Measurements from ENCODE around the gene VAC14. TPM values are rescaled to one million over a fixed set of nuclear protein-coding genes. Genes with fewer than 3 reads are reported as not detected.
A peak's percentile ranks its signal among the peaks of the same experiment; 100 is the strongest.
"Not testable (repeated sequence)": the region's sequence is repeated elsewhere in the genome, so short reads cannot be mapped to it uniquely, and the experiment has no call there.

VAC14 gene
- 10 to 100 TPM; 39.5 to 65.5 (median 45.4) TPM for total RNA-seq

GRCh38 chr16:70800781-70801480 lies at the start of gene VAC14:
Gene VAC14 (minus strand): TSS chr16:70801158. CDS start chr16:70800900, 258 bp downstream.
- Histone ChIP-seq H3K9me3 (peaks cover 3% of the 10 kb centered on the region), H3K27ac (peak within 1 kb of the TSS; percentile 78), H3K4me3 (peak within 1 kb of the TSS; percentile 95), H3K4me1 (peaks cover 23% of the 10 kb centered on the region), H3K36me3 (peaks cover 8% of the 10 kb centered on the region), H3K27me3 (peaks cover 4% of the 10 kb centered on the region)
- WGBS: 2% methylated on average over 19 of the region's 64 CpGs
- DNase-seq (ENCODE audit: low spot score in 2 of 2): peak; percentile 96 to 97
- TF ChIP-seq EP300 (IDR thresholded peaks at IDR 0.05) (no peak), CTCF (IDR thresholded peaks at IDR 0.05) (no peak), POLR2AphosphoS5 (IDR thresholded peaks at IDR 0.05) (peak in 2 of 3 donors; percentile 57 to 84), POLR2A (IDR thresholded peaks at IDR 0.05) (peak in 1 of 2 donors; percentile 57)

GRCh38 chr16:70823498-70824118 lies 22.6 kb upstream of the VAC14 start:
- H3K27me3 ChIP-seq; DNase-seq (ENCODE audit: low spot score in 2 of 2); H3K36me3 ChIP-seq; H3K4me3 ChIP-seq; H3K27ac ChIP-seq; H3K4me1 ChIP-seq; H3K9me3 ChIP-seq: not testable (repeated sequence)
- 76% methylated on average over 3 of the region's 4 CpGs for WGBS

GRCh38 chr16:70822734-70823133 lies 21.8 kb upstream of the VAC14 start:
- H3K36me3 ChIP-seq; H3K27ac ChIP-seq; DNase-seq (ENCODE audit: low spot score in 2 of 2): not testable (repeated sequence)

GRCh38 chr16:70818088-70818487 lies 17.1 kb upstream of the VAC14 start:
- WGBS: 70% methylated on average over 3 of the region's 13 CpGs
- not testable (repeated sequence) for H3K36me3 ChIP-seq; H3K27me3 ChIP-seq; H3K4me1 ChIP-seq; DNase-seq (ENCODE audit: low spot score in 2 of 2); H3K27ac ChIP-seq; H3K4me3 ChIP-seq; H3K9me3 ChIP-seq

More at GRCh38 chr16:70822734-70823133, 21.8 kb upstream of the VAC14 start:
- not testable (repeated sequence) for H3K4me1 ChIP-seq, H3K27me3 ChIP-seq, H3K9me3 ChIP-seq, H3K4me3 ChIP-seq
- WGBS: no CpG with 5 or more reads among the region's 2 CpGs

GRCh38 chr16:70809392-70810060 lies 8.6 kb upstream of the VAC14 start:
- no peak overlapping the region for H3K27ac ChIP-seq
- no peak for DNase-seq (ENCODE audit: low spot score in 2 of 2)

GRCh38 chr16:70808371-70808770 lies 7.4 kb upstream of the VAC14 start:
- Histone ChIP-seq H3K27ac (no peak overlapping the region), H3K4me3 (no peak overlapping the region), H3K36me3 (no peaks in the 10 kb centered on the region), H3K27me3 (peaks cover 13% of the 10 kb centered on the region), H3K4me1 (no peaks in the 10 kb centered on the region), H3K9me3 (peaks cover 3% of the 10 kb centered on the region)
- no peak for DNase-seq (ENCODE audit: low spot score in 2 of 2)
- TF ChIP-seq EP300 (IDR thresholded peaks at IDR 0.05): no peak
- no peak for TF ChIP-seq POLR2A (IDR thresholded peaks at IDR 0.05)
- TF ChIP-seq CTCF (IDR thresholded peaks at IDR 0.05): no peak
- no peak for TF ChIP-seq POLR2AphosphoS5 (IDR thresholded peaks at IDR 0.05)

More at GRCh38 chr16:70809392-70810060, 8.6 kb upstream of the VAC14 start:
- 57% methylated on average over 9 of the region's 9 CpGs for WGBS
- Histone ChIP-seq H3K27me3 (peaks cover 13% of the 10 kb centered on the region), H3K4me3 (no peak overlapping the region), H3K9me3 (no peaks in the 10 kb centered on the region), H3K4me1 (no peaks in the 10 kb centered on the region), H3K36me3 (no peaks in the 10 kb centered on the region)
- TF ChIP-seq POLR2A (IDR thresholded peaks at IDR 0.05) (no peak), CTCF (IDR thresholded peaks at IDR 0.05) (no peak), POLR2AphosphoS5 (IDR thresholded peaks at IDR 0.05) (no peak), EP300 (IDR thresholded peaks at IDR 0.05) (no peak)

Data from suprapubic skin (tissue), 4 donors.